Erythroblast (primary cell): ENCODE results near the gene CDKN1A.

ENCODE experiments used
- GATA1 ChIP-seq: IDR thresholded peaks from 2 replicates; pipeline ENCODE4 v1.6.1; 2011; ENCODE audit warnings: low read depth, mild to moderate bottlenecking, control low read depth, low read length, moderate library complexity
- POLR2A ChIP-seq: IDR thresholded peaks from 2 replicates; pipeline ENCODE4 v1.6.1; 2011; ENCODE audit warnings: mild to moderate bottlenecking, low read length

GRCh38 chr6:36717231-36717825, 38.8 kb downstream of the CDKN1A start:
- no peak for TF ChIP-seq POLR2A
- no peak for TF ChIP-seq GATA1
